ENCODE results near the gene ARL4A. TPM values are rescaled to one million over a fixed set of nuclear protein-coding genes. Genes with fewer than 3 reads are reported as not detected.

Gene ARL4A
- total RNA-seq, 1 experiment from 2014 or later: 39.4 TPM

- Histone ChIP-seq H2BK20ac (ENCODE audit: low read depth, low read length, poor library complexity, severe bottlenecking) (no peak overlapping the region), H4K5ac (ENCODE audit: insufficient read length, low read depth, low read length) (no peak overlapping the region), H4K91ac (ENCODE audit: insufficient read length, low read depth, low read length) (no peak overlapping the region), H3K27me3 (ENCODE audit: insufficient read depth, low read length) (no peaks in the 10 kb centered on the region), H3K23me2 (ENCODE audit: insufficient read length, low read depth, low read length, poor library complexity, severe bottlenecking) (no peaks in the 10 kb centered on the region), H3K14ac (ENCODE audit: insufficient read depth, low read length) (no peak overlapping the region), H3K4me2 (ENCODE audit: insufficient read depth, insufficient read length, low read length) (no peak overlapping the region), H2BK120ac (ENCODE audit: low read depth, low read length, poor library complexity, severe bottlenecking) (no peak overlapping the region), H4K20me1 (ENCODE audit: control insufficient read depth, insufficient read depth, insufficient read length) (no peaks in the 10 kb centered on the region), H3K27ac (ENCODE audit: insufficient read length, low read depth, low read length) (no peak overlapping the region), H2BK12ac (ENCODE audit: insufficient read length, low read depth, low read length) (no peak overlapping the region), H3K18ac (ENCODE audit: insufficient read length, low read depth, low read length) (no peak overlapping the region), H2AFZ (ENCODE audit: low read length) (no peak overlapping the region), H4K8ac (replicated peaks; ENCODE audit: insufficient read length, low read depth, low read length) (no peak overlapping the region), H3K4me1 (ENCODE audit: insufficient read depth, low read length) (no peaks in the 10 kb centered on the region), H3K23ac (ENCODE audit: insufficient read length, low read depth, low read length) (no peak overlapping the region), H3K9me3 (ENCODE audit: control insufficient read depth, low read depth, low read length) (no peaks in the 10 kb centered on the region), H2BK15ac (ENCODE audit: low read depth, low read length) (no peak overlapping the region), H3K56ac (ENCODE audit: insufficient read length, low read depth, low read length) (no peak overlapping the region), H3K79me2 (ENCODE audit: insufficient read depth, low read length) (no peaks in the 10 kb centered on the region), H3K79me1 (ENCODE audit: insufficient read depth, low read depth, low read length, poor library complexity, severe bottlenecking) (no peaks in the 10 kb centered on the region), H3T11ph (ENCODE audit: low read length) (no peak overlapping the region), H2BK5ac (ENCODE audit: insufficient read length, low read length) (no peak overlapping the region), H3K9ac (ENCODE audit: extremely low read depth, insufficient read length, low read length) (no peak overlapping the region), H3K4ac (ENCODE audit: low read depth, low read length) (no peak overlapping the region), H2AK5ac (ENCODE audit: insufficient read length, low read length) (no peak overlapping the region)
- Mint-ChIP-seq H3K27ac (no peak overlapping the region), H3K36me3 (ENCODE audit: insufficient read depth in 1 of 3, low read depth in 3 of 3) (no peaks in the 10 kb centered on the region), H3K4me3 (no peak overlapping the region), H3K4me1 (peaks cover 4 to 13% of the 10 kb centered on the region in 2 experiments), H3K27me3 (ENCODE audit: low read depth) (no peaks in the 10 kb centered on the region), H3K9me3 (no peaks in the 10 kb centered on the region)
- no peak for TF ChIP-seq CTCF (conservative IDR thresholded peaks at IDR 0.05)
- no peak for DNase-seq
- no CpG with 5 or more reads among the region's 3 CpGs for WGBS (ENCODE audit: extremely low coverage, insufficient read length, low lambda C conversion rate)
These were observed 48.5 kb downstream of the ARL4A start for GRCh38 chr7:12735923-12736322.

All from H9 (cell line).